T-helper 2 cell treated with Interferon-gamma antibody and Interleukin-4, amounts not matched to agents 5 μg/mL and 100 μg/mL, for 36 hours (primary cell): ENCODE measurements around the gene ARPC5L.

Experiments
- DNase-seq: peaks from one replicate; pipeline ENCODE4 v3.0.0; 2021; ENCODE audit warnings: low spot score
- H3K27ac Mint-ChIP-seq: one replicate; pipeline ENCODE4 v1.8.0; 2021; ENCODE audit warnings: mild to moderate bottlenecking, mixed read lengths
- H3K27me3 Mint-ChIP-seq: one replicate; pipeline ENCODE4 v1.8.0; 2021; ENCODE audit warnings: low read depth, mixed read lengths
- H3K36me3 Mint-ChIP-seq: one replicate; pipeline ENCODE4 v1.8.0; 2021; ENCODE audit warnings: low read depth, mixed read lengths
- H3K4me1 Mint-ChIP-seq: one replicate; pipeline ENCODE4 v1.8.0; 2021; ENCODE audit warnings: low read depth, mixed read lengths
- H3K4me3 Mint-ChIP-seq: one replicate; pipeline ENCODE4 v1.8.0; 2022; ENCODE audit warnings: mild to moderate bottlenecking, moderate library complexity, mixed read lengths
- H3K9me3 Mint-ChIP-seq: one replicate; pipeline ENCODE4 v1.8.0; 2021; ENCODE audit warnings: mixed read lengths

The ARPC5L gene

GRCh38 chr9:124868511-124869465, 6.9 kb downstream of the ARPC5L start:
- H3K27me3 Mint-ChIP-seq, result no peaks in the 10 kb centered on the region

GRCh38 chr9:124869466-124869985, 7.6 kb downstream of the ARPC5L start:
- no peaks in the 10 kb centered on the region for H3K9me3 Mint-ChIP-seq
- peak overlapping the region; percentile 93 for H3K27ac Mint-ChIP-seq
- peaks cover 37% of the 10 kb centered on the region for H3K36me3 Mint-ChIP-seq
- peaks cover 36% of the 10 kb centered on the region for H3K4me1 Mint-ChIP-seq
- no peaks in the 10 kb centered on the region for H3K27me3 Mint-ChIP-seq
- peak overlapping the region; percentile 89 for H3K4me3 Mint-ChIP-seq
- peak; percentile 42 for DNase-seq

More at GRCh38 chr9:124868511-124869465, 6.9 kb downstream of the ARPC5L start:
- Mint-ChIP-seq H3K4me3 (peak overlapping the region; percentile 89), H3K36me3 (peaks cover 35% of the 10 kb centered on the region), H3K27ac (peak overlapping the region; percentile 96), H3K9me3 (no peaks in the 10 kb centered on the region), H3K4me1 (peaks cover 36% of the 10 kb centered on the region)
- DNase-seq, result peak; percentile 95

- Mint-ChIP-seq H3K27me3 (no peaks in the 10 kb centered on the region), H3K27ac (peak overlapping the region; percentile 93), H3K36me3 (peaks cover 43% of the 10 kb centered on the region), H3K4me1 (peaks cover 36% of the 10 kb centered on the region), H3K9me3 (no peaks in the 10 kb centered on the region), H3K4me3 (peak overlapping the region; percentile 89)
- DNase-seq, result peak; percentile 90
Measured at GRCh38 chr9:124869986-124870560, 8.1 kb downstream of the ARPC5L start.

GRCh38 chr9:124870723-124871122, 8.8 kb downstream of the ARPC5L start:
- Mint-ChIP-seq H3K27ac (peak overlapping the region; percentile 93), H3K4me3 (peak overlapping the region; percentile 89), H3K4me1 (peaks cover 36% of the 10 kb centered on the region), H3K36me3 (peaks cover 49% of the 10 kb centered on the region), H3K9me3 (no peaks in the 10 kb centered on the region), H3K27me3 (no peaks in the 10 kb centered on the region)
- DNase-seq, result no peak

- H3K27me3 Mint-ChIP-seq, result no peaks in the 10 kb centered on the region
- no peak for DNase-seq
- peak overlapping the region; percentile 89 for H3K4me3 Mint-ChIP-seq
- peaks cover 53% of the 10 kb centered on the region for H3K36me3 Mint-ChIP-seq
- H3K4me1 Mint-ChIP-seq, result peaks cover 36% of the 10 kb centered on the region
- H3K27ac Mint-ChIP-seq, result peak overlapping the region; percentile 93
- H3K9me3 Mint-ChIP-seq, result no peaks in the 10 kb centered on the region
Measured at GRCh38 chr9:124871156-124871561, 9.2 kb downstream of the ARPC5L start.

GRCh38 chr9:124873664-124874063, 11.7 kb downstream of the ARPC5L start:
- DNase-seq, result no peak
- Mint-ChIP-seq H3K4me1 (peaks cover 25% of the 10 kb centered on the region), H3K9me3 (no peaks in the 10 kb centered on the region), H3K36me3 (peaks cover 65% of the 10 kb centered on the region), H3K4me3 (no peak overlapping the region), H3K27ac (no peak overlapping the region), H3K27me3 (no peaks in the 10 kb centered on the region)

GRCh38 chr9:124875501-124875900, 13.6 kb downstream of the ARPC5L start:
- Mint-ChIP-seq H3K9me3 (no peaks in the 10 kb centered on the region), H3K4me1 (peaks cover 22% of the 10 kb centered on the region), H3K36me3 (peaks cover 67% of the 10 kb centered on the region), H3K4me3 (no peak overlapping the region), H3K27ac (no peak overlapping the region), H3K27me3 (no peaks in the 10 kb centered on the region)
- DNase-seq, result no peak

GRCh38 chr9:124877021-124877782, 15.3 kb downstream of the ARPC5L start:
- Mint-ChIP-seq H3K4me1 (peaks cover 8% of the 10 kb centered on the region), H3K27ac (peak overlapping the region; percentile 6), H3K9me3 (no peaks in the 10 kb centered on the region), H3K4me3 (no peak overlapping the region), H3K36me3 (peaks cover 52% of the 10 kb centered on the region), H3K27me3 (no peaks in the 10 kb centered on the region)
- no peak for DNase-seq

GRCh38 chr9:124878021-124878420, 16.1 kb downstream of the ARPC5L start:
- Mint-ChIP-seq H3K4me3 (no peak overlapping the region), H3K9me3 (no peaks in the 10 kb centered on the region), H3K27me3 (no peaks in the 10 kb centered on the region), H3K27ac (no peak overlapping the region), H3K4me1 (peaks cover 4% of the 10 kb centered on the region), H3K36me3 (peaks cover 48% of the 10 kb centered on the region)
- DNase-seq, result no peak

- no peak for DNase-seq
- Mint-ChIP-seq H3K27me3 (no peaks in the 10 kb centered on the region), H3K36me3 (peaks cover 43% of the 10 kb centered on the region), H3K4me3 (no peak overlapping the region), H3K9me3 (no peaks in the 10 kb centered on the region), H3K4me1 (peaks cover 2% of the 10 kb centered on the region), H3K27ac (no peak overlapping the region)
Measured at GRCh38 chr9:124878518-124878917, 16.6 kb downstream of the ARPC5L start.

GRCh38 chr9:124879226-124879625, 17.3 kb downstream of the ARPC5L start:
- Mint-ChIP-seq H3K4me3 (no peak overlapping the region), H3K27ac (no peak overlapping the region), H3K27me3 (no peaks in the 10 kb centered on the region), H3K4me1 (no peaks in the 10 kb centered on the region), H3K9me3 (no peaks in the 10 kb centered on the region), H3K36me3 (peaks cover 43% of the 10 kb centered on the region)
- DNase-seq, result no peak

GRCh38 chr9:124880501-124880900, 18.6 kb downstream of the ARPC5L start:
- Mint-ChIP-seq H3K27ac (no peak overlapping the region), H3K27me3 (no peaks in the 10 kb centered on the region), H3K36me3 (peaks cover 36% of the 10 kb centered on the region), H3K4me3 (no peak overlapping the region), H3K9me3 (no peaks in the 10 kb centered on the region), H3K4me1 (no peaks in the 10 kb centered on the region)
- DNase-seq, result no peak

GRCh38 chr9:124881138-124881743, 19.3 kb downstream of the ARPC5L start:
- no peak for DNase-seq
- H3K36me3 Mint-ChIP-seq, result peaks cover 38% of the 10 kb centered on the region
- H3K4me1 Mint-ChIP-seq, result no peaks in the 10 kb centered on the region
- no peak overlapping the region for H3K4me3 Mint-ChIP-seq
- H3K27ac Mint-ChIP-seq, result no peak overlapping the region
- no peaks in the 10 kb centered on the region for H3K9me3 Mint-ChIP-seq
- H3K27me3 Mint-ChIP-seq, result no peaks in the 10 kb centered on the region
